Activated CD4-positive, alpha-beta T cell treated with anti-CD3 and anti-CD28 coated beads, Interleukin-2, amount 50 U/mL, for 48 hours (primary cell): ENCODE measurements around the gene PDK1.

Source experiments
- DNase-seq, 2 experiments: peaks; one replicate each; pipeline ENCODE4 v3.0.0-alpha.2; 2020

PDK1 gene

GRCh38 chr2:172600557-172601008 lies 44.7 kb downstream of the PDK1 start:
- DNase-seq, result no peak

GRCh38 chr2:172606285-172606684 lies 50.4 kb downstream of the PDK1 start:
- no peak for DNase-seq

- no peak for DNase-seq
These were observed 51.6 kb downstream of the PDK1 start for GRCh38 chr2:172607379-172607928.

GRCh38 chr2:172609488-172609887 lies 53.6 kb downstream of the PDK1 start:
- DNase-seq, result no peak

GRCh38 chr2:172612051-172612450 lies 56.2 kb downstream of the PDK1 start:
- DNase-seq, result no peak

GRCh38 chr2:172613040-172613439 lies 57.1 kb downstream of the PDK1 start:
- no peak for DNase-seq

- no peak for DNase-seq
These were observed 57.8 kb downstream of the PDK1 start for GRCh38 chr2:172613615-172614231.

- no peak for DNase-seq
These were observed 59.0 kb downstream of the PDK1 start for GRCh38 chr2:172614932-172615331.

GRCh38 chr2:172615727-172616261 lies 59.9 kb downstream of the PDK1 start:
- no peak for DNase-seq

GRCh38 chr2:172617115-172617514 lies 61.2 kb downstream of the PDK1 start:
- no peak for DNase-seq

- no peak for DNase-seq
These were observed 67.5 kb downstream of the PDK1 start for GRCh38 chr2:172623249-172623965.

- DNase-seq, result no peak
These were observed 69.1 kb downstream of the PDK1 start for GRCh38 chr2:172624996-172625395.

- no peak for DNase-seq
These were observed 71.3 kb downstream of the PDK1 start for GRCh38 chr2:172627181-172627580.

- DNase-seq, result no peak
These were observed 72.2 kb downstream of the PDK1 start for GRCh38 chr2:172628085-172628484.

GRCh38 chr2:172629586-172629985 lies 73.7 kb downstream of the PDK1 start:
- DNase-seq, result no peak

- no peak for DNase-seq
These were observed 74.3 kb downstream of the PDK1 start for GRCh38 chr2:172630181-172630580.

- no peak for DNase-seq
These were observed 78.6 kb downstream of the PDK1 start for GRCh38 chr2:172634477-172634876.

GRCh38 chr2:172635548-172635947 lies 79.7 kb downstream of the PDK1 start:
- no peak for DNase-seq

GRCh38 chr2:172639256-172639655 lies 83.4 kb downstream of the PDK1 start:
- DNase-seq, result no peak

GRCh38 chr2:172639823-172640222 lies 83.9 kb downstream of the PDK1 start:
- no peak for DNase-seq

GRCh38 chr2:172640389-172640788 lies 84.5 kb downstream of the PDK1 start:
- DNase-seq, result no peak

- no peak for DNase-seq
These were observed 86.6 kb downstream of the PDK1 start for GRCh38 chr2:172642301-172643020.

GRCh38 chr2:172643142-172643541 lies 87.3 kb downstream of the PDK1 start:
- DNase-seq, result no peak
